HepG2 (cell line): ENCODE results near the gene PIGW. TPM values are rescaled to one million over a fixed set of nuclear protein-coding genes. Genes with fewer than 3 reads are reported as not detected.

Experiments used
- ATAC-seq: fragments of 200-7000 bp; cut with Tn5 transposase; 3 replicates; pipeline ENCODE4 v1.9.1; 2020; ENCODE audit warnings: mild to moderate bottlenecking, moderate library complexity
- BruUV-seq: library from RNA; stranded (reverse); fragments of 400-500 nt; replicated peaks from 2 replicates; lab custom pipeline; 2021; lab: Mats Ljungman, UMichigan
- CTCF ChIA-PET: fragments of 300-600 bp; formaldehyde crosslinking; extraction: SDS; loops from one replicate; lab custom pipeline; 2021; ENCODE audit warnings: low total read pairs, inconsistent platforms, low intra/inter-chr PET ratio; lab: Yijun Ruan, JAX
- POLR2A ChIA-PET: fragments of 350-600 bp; sonication (Branson Sonifier 250); formaldehyde crosslinking; loops from one replicate; lab custom pipeline; 2020; ENCODE audit warnings: antibody characterized with exemption, inconsistent platforms; lab: Yijun Ruan, JAX
- DNase-seq: peaks from one replicate; pipeline ENCODE4 v3.0.0-alpha.2; 2015; ENCODE audit warnings: low spot score
- FAIRE-seq: peaks from 3 replicates; lab custom pipeline; 2011; peaks lifted over from hg19 to GRCh38; lab: Jason Lieb, UNC
- H2AFZ ChIP-seq: one replicate; pipeline ENCODE4 v1.6.1; 2011; ENCODE audit warnings: low read length, inconsistent platforms
- H3K27ac ChIP-seq: fragments of 300-600 bp; 3 replicates; pipeline ENCODE4 v1.8.0; 2011; ENCODE audit warnings: mixed run types, mild to moderate bottlenecking, mixed read lengths, low read length, inconsistent platforms; ENCODE audit not compliant: insufficient read depth; ENCODE audit errors: extremely low read length
- H3K27me3 ChIP-seq, 2 experiments: fragments of 200-600 bp in 1 of 2; 2 replicates in 1 of 2; 3 replicates in 1 of 2; pipeline versions ENCODE4 v1.6.0 to v1.8.0; 2011; ENCODE audit warnings: low read length in 2 of 2, mild to moderate bottlenecking in 2 of 2, moderate library complexity in 2 of 2, inconsistent platforms in 1 of 2; ENCODE audit not compliant: insufficient read depth in 2 of 2, control insufficient read depth in 1 of 2
- H3K36me3 ChIP-seq, 2 experiments: fragments of 200-600 bp in 1 of 2; replicated peaks in 1 of 2; 2 replicates in 1 of 2; 3 replicates in 1 of 2; pipeline versions ENCODE4 v1.5.1 to v1.8.0; 2011; ENCODE audit warnings: low read length in 2 of 2, inconsistent platforms in 1 of 2; ENCODE audit not compliant: insufficient read depth in 2 of 2, control insufficient read depth in 1 of 2
- H3K4me1 ChIP-seq: 2 replicates; pipeline ENCODE4 v1.5.1; 2012; ENCODE audit warnings: low read length, inconsistent platforms; ENCODE audit not compliant: insufficient read depth
- H3K4me2 ChIP-seq: 2 replicates; pipeline ENCODE4 v1.6.0; 2011; ENCODE audit warnings: low read depth, low read length, inconsistent platforms
- H3K4me3 ChIP-seq, 3 experiments: fragments of 200-600 bp in 1 of 3; sonication (generic), shearing (Covaris generic) in 1 of 3; replicated peaks in 1 of 3; 2 replicates each; pipeline ENCODE4 v1.5.1; 2011 to 2016; ENCODE audit warnings: low read length in 3 of 3, inconsistent platforms in 2 of 3, low read depth in 2 of 3, mild to moderate bottlenecking in 2 of 3, control low read depth in 1 of 3, mixed read lengths in 1 of 3; ENCODE audit not compliant: insufficient read depth in 1 of 3
- H3K79me2 ChIP-seq: one replicate; pipeline ENCODE4 v1.6.1; 2011; ENCODE audit warnings: low read length, inconsistent platforms; ENCODE audit not compliant: insufficient read depth
- H3K9ac ChIP-seq: 2 replicates; pipeline ENCODE4 v1.6.0; 2011; ENCODE audit warnings: mild to moderate bottlenecking, low read depth, low read length, inconsistent platforms; ENCODE audit not compliant: insufficient read depth
- H3K9me3 ChIP-seq: 2 replicates; pipeline ENCODE4 v1.5.1; 2012; ENCODE audit warnings: mild to moderate bottlenecking, low read length
- H4K20me1 ChIP-seq: 2 replicates; pipeline ENCODE4 v1.6.0; 2011; ENCODE audit warnings: inconsistent platforms, mild to moderate bottlenecking, low read length, moderate library complexity; ENCODE audit not compliant: insufficient read depth
- ARNT ChIP-seq: fragments of 450-650 bp; IDR thresholded peaks from 2 replicates; pipeline ENCODE4 v1.6.1; 2017
- MTA1 ChIP-seq: sonication (generic); formaldehyde crosslinking; IDR thresholded peaks from 2 replicates; pipeline ENCODE4 v1.4.0; 2020; ENCODE audit warnings: missing genetic modification reagents, mild to moderate bottlenecking, borderline replicate concordance
- NFE2L1 ChIP-seq: sonication (generic); formaldehyde crosslinking; IDR thresholded peaks from 2 replicates; pipeline ENCODE4 v1.4.0; 2020; ENCODE audit warnings: missing genetic modification reagents, mild to moderate bottlenecking, borderline replicate concordance
- NRL ChIP-seq: sonication (generic); formaldehyde crosslinking; IDR thresholded peaks from 2 replicates; pipeline ENCODE4 v1.5.0; 2020; ENCODE audit warnings: missing genetic modification reagents, mild to moderate bottlenecking, moderate library complexity, borderline replicate concordance
- RBFOX2 ChIP-seq: fragments of 200-400 bp; formaldehyde crosslinking; IDR thresholded peaks from 2 replicates; pipeline ENCODE4 v1.6.1; 2017; ENCODE audit warnings: low read depth, mild to moderate bottlenecking, low read length
- SCMH1 ChIP-seq: sonication (generic); formaldehyde crosslinking; IDR thresholded peaks from 2 replicates; pipeline ENCODE4 v1.9.0; 2021; ENCODE audit warnings: missing genetic modification reagents, mild to moderate bottlenecking, borderline replicate concordance
- SRF ChIP-seq: IDR thresholded peaks from 2 replicates; pipeline ENCODE4 v1.6.1; 2011; ENCODE audit warnings: mild to moderate bottlenecking, low read depth, low read length, moderate library complexity
- WIZ ChIP-seq: sonication (generic); formaldehyde crosslinking; IDR thresholded peaks from 2 replicates; pipeline ENCODE4 v1.5.1; 2020; ENCODE audit warnings: mild to moderate bottlenecking, missing genetic modification reagents
- ZNF225 ChIP-seq: sonication (generic); formaldehyde crosslinking; IDR thresholded peaks from 2 replicates; pipeline ENCODE4 v1.4.0; 2020; ENCODE audit warnings: mild to moderate bottlenecking, missing genetic modification reagents
- ZNF329 ChIP-seq: sonication (generic); formaldehyde crosslinking; IDR thresholded peaks from 2 replicates; pipeline ENCODE4 v1.9.0; 2021; ENCODE audit warnings: low read depth, mild to moderate bottlenecking, missing genetic modification reagents
- ZNF33A ChIP-seq: sonication (generic); formaldehyde crosslinking; IDR thresholded peaks from 2 replicates; pipeline ENCODE4 v1.5.1; 2020; ENCODE audit warnings: missing genetic modification reagents, mild to moderate bottlenecking, moderate library complexity, borderline replicate concordance
- ZNF772 ChIP-seq: sonication (generic); formaldehyde crosslinking; IDR thresholded peaks from 2 replicates; pipeline ENCODE4 v1.5.0; 2020; ENCODE audit warnings: mild to moderate bottlenecking, missing genetic modification reagents
- whole genome bisulfite sequencing: methylation state at CpG from one replicate; pipeline ENCODE4 v1.1.6; 2017; ENCODE audit warnings: low lambda C conversion rate; 5-methylcytosine and 5-hydroxymethylcytosine counted together
- in situ Hi-C: cut with HindIII; loops from 2 replicates; pipeline ENCODE4 v1.10.0; 2017; ENCODE audit warnings: low pct_unique_long_range_greater_than_20kb; ENCODE audit not compliant: extremely low pct_ligation_motif_present
- intact Hi-C: fragments of 100-400 bp; cut with micrococcal nuclease; formaldehyde crosslinking; loops from one replicate; pipeline ENCODE4 v1.10.0; 2022; ENCODE audit not compliant: unreplicated experiment
- polyA plus RNA-seq, 8 experiments: library from polyadenylated mRNA; depleted of rRNA in 3 of 8; stranded (reverse) in 7 of 8; unstranded in 1 of 8; fragments of >200 nt; fragmentation: Illumina TruSeq in 4 of 8; extraction: Trizol in 4 of 8; gene quantifications; 2 replicates each; pipeline versions ENCODE4 v1.2.1 to v1.2.3, GENCODE V29; 2011 to 2016; ENCODE audit warnings: low read depth in 4 of 8, missing spikeins in 1 of 8, mixed read lengths in 1 of 8; ENCODE audit not compliant: insufficient read depth in 1 of 8
- total RNA-seq, 5 experiments: library from RNA; depleted of rRNA; stranded (reverse); fragments of >200 nt; fragmentation: Illumina TruSeq; extraction: Trizol; gene quantifications; 2 replicates each; pipeline ENCODE4 v1.2.3, GENCODE V29; 2016; ENCODE audit warnings: low read depth in 1 of 5
- TF ChIP-seq, protein P1 (sequence below), 2 experiments: fragments of 450-650 bp in 1 of 2; sonication (generic) in 1 of 2; formaldehyde crosslinking; IDR thresholded peaks; 2 replicates each; pipeline versions ENCODE4 v1.5.0 to v1.8.0; 2020 to 2022; ENCODE audit warnings: mild to moderate bottlenecking in 1 of 2, missing genetic modification reagents in 1 of 2
- TF ChIP-seq, protein P2 (sequence below): sonication (generic); formaldehyde crosslinking; IDR thresholded peaks from 2 replicates; pipeline ENCODE4 v1.4.0; 2020; ENCODE audit warnings: mild to moderate bottlenecking, missing genetic modification reagents, borderline replicate concordance
- TF ChIP-seq, protein P3 (sequence below): sonication (generic); formaldehyde crosslinking; IDR thresholded peaks from 2 replicates; pipeline ENCODE4 v1.5.0; 2020; ENCODE audit warnings: mild to moderate bottlenecking, missing genetic modification reagents, moderate library complexity

PIGW gene
- total and polyA plus RNA-seq, 2 of the 13 experiments (the other 11 are each of a cell fraction or from before 2014, with no cell fraction given), result 9.0 to 24.0 TPM

DNA sequence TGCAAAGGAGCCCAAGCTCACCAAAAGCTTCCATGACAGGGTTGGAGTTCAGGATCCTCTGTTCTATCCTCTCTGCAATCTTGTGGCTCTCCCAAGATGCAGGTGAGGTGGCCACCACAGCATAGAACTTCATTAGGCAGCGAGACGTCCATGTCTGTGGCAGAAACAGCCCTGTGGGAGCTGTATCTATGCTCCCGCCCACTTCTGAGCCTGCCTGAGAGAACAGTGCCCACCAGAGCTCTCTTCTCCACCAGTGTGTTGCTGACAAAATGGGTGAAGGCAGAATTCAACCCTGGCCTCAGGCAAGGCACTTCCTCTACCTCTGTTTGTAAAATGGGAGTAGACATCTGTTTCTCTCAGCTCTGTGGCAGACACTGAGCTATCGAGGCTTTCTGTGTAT lies 18.9 kb upstream of the PIGW start:
- H3K4me3 ChIP-seq, result no peak overlapping the region
- no peaks in the 10 kb centered on the region for H3K79me2 ChIP-seq
- no peaks in the 10 kb centered on the region; the same call in 1 of the 2 replicates for H4K20me1 ChIP-seq
- H3K4me2 ChIP-seq, result no peak overlapping the region
- no peaks in the 10 kb centered on the region for H3K9me3 ChIP-seq
- CTCF ChIA-PET, result no interaction called here
- DNase-seq (no peak), ATAC-seq (no peak), FAIRE-seq (no peak)
- no peak overlapping the region for H3K9ac ChIP-seq
- no TSS peak for BruUV-seq
- H2AFZ ChIP-seq, result no peak overlapping the region
- no peaks in the 10 kb centered on the region for H3K27me3 ChIP-seq
- in situ Hi-C loops, result no loop called here
- peaks cover 13 to 50% of the 10 kb centered on the region in 2 experiments for H3K36me3 ChIP-seq
- POLR2A ChIA-PET, result no interaction called here
- TF ChIP-seq WIZ (CRISPR knock-in tag) (no peak), SCMH1 (no peak)
- H3K4me1 ChIP-seq, result no peaks in the 10 kb centered on the region
- intact Hi-C loops, result no loop called here
- no peak overlapping the region for H3K27ac ChIP-seq
- WGBS, result 94% methylated on average over 4 of the region's 4 CpGs

DNA sequence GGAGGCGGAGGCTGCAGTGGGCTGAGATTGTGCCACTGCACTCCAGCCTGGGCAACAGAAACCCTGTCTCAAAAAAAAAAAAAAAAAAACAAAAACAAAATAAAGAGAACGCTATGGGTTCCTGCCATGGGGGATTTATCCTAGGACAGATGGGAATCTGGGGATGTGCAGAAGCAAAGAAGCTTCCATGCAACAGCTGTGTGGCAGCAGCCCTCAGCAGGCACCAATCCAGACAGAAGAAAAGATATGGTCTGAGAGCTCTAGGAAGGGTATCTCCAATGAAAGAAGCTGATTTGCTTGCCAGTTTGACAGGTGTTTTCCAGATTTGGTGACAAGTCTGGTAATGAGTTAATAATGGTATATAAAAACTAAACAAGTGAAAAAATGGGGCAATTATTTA lies 11.7 kb upstream of the PIGW start:
- H3K79me2 ChIP-seq, result no peaks in the 10 kb centered on the region
- POLR2A ChIA-PET, result interaction anchor here (0.7 to 1.9 kb wide), 2 partner anchors 11 to 68 kb away, joined by 3 to 5 read pairs; partner anchors contain the start of genes MYO19 and PIGW
- FAIRE-seq, result no peak
- TF ChIP-seq ZNF772, result no peak
- TF ChIP-seq RBFOX2, result no peak
- TF ChIP-seq, protein P1, sequence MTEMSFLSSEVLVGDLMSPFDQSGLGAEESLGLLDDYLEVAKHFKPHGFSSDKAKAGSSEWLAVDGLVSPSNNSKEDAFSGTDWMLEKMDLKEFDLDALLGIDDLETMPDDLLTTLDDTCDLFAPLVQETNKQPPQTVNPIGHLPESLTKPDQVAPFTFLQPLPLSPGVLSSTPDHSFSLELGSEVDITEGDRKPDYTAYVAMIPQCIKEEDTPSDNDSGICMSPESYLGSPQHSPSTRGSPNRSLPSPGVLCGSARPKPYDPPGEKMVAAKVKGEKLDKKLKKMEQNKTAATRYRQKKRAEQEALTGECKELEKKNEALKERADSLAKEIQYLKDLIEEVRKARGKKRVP (CRISPR knock-in tag; IDR thresholded peaks at IDR 0.05), result no peak
- TF ChIP-seq, protein P2, sequence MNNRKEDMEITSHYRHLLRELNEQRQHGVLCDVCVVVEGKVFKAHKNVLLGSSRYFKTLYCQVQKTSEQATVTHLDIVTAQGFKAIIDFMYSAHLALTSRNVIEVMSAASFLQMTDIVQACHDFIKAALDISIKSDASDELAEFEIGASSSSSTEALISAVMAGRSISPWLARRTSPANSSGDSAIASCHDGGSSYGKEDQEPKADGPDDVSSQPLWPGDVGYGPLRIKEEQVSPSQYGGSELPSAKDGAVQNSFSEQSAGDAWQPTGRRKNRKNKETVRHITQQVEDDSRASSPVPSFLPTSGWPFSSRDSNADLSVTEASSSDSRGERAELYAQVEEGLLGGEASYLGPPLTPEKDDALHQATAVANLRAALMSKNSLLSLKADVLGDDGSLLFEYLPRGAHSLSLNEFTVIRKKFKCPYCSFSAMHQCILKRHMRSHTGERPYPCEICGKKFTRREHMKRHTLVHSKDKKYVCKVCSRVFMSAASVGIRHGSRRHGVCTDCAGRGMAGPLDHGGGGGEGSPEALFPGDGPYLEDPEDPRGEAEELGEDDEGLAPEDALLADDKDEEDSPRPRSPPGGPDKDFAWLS (CRISPR knock-in tag), result no peak
- no peak for TF ChIP-seq SRF
- TF ChIP-seq, protein P3, sequence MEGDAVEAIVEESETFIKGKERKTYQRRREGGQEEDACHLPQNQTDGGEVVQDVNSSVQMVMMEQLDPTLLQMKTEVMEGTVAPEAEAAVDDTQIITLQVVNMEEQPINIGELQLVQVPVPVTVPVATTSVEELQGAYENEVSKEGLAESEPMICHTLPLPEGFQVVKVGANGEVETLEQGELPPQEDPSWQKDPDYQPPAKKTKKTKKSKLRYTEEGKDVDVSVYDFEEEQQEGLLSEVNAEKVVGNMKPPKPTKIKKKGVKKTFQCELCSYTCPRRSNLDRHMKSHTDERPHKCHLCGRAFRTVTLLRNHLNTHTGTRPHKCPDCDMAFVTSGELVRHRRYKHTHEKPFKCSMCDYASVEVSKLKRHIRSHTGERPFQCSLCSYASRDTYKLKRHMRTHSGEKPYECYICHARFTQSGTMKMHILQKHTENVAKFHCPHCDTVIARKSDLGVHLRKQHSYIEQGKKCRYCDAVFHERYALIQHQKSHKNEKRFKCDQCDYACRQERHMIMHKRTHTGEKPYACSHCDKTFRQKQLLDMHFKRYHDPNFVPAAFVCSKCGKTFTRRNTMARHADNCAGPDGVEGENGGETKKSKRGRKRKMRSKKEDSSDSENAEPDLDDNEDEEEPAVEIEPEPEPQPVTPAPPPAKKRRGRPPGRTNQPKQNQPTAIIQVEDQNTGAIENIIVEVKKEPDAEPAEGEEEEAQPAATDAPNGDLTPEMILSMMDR (CRISPR knock-in tag), result no peak
- TF ChIP-seq ZNF329 (CRISPR knock-in tag), result no peak
- TF ChIP-seq ZNF225 (CRISPR knock-in tag), result no peak
- no peak for TF ChIP-seq NFE2L1 (CRISPR knock-in tag)
- TF ChIP-seq ARNT, result no peak
- no peak for TF ChIP-seq NRL (CRISPR knock-in tag)
- no peak for TF ChIP-seq MTA1
- no peak for TF ChIP-seq ZNF33A (CRISPR knock-in tag)

More for the DNA sequence above, 11.7 kb upstream of the PIGW start:
- no peaks in the 10 kb centered on the region for H4K20me1 ChIP-seq
- H3K4me2 ChIP-seq, result no peak overlapping the region
- DNase-seq, result no peak
- H3K4me3 ChIP-seq, result no peak overlapping the region
- peaks cover 19 to 58% of the 10 kb centered on the region in 2 experiments for H3K36me3 ChIP-seq
- H3K9ac ChIP-seq, result no peak overlapping the region
- WGBS, result 96% methylated on average over 2 of the region's 2 CpGs
- no TSS peak for BruUV-seq
- H3K27ac ChIP-seq, result no peak overlapping the region
- CTCF ChIA-PET, result no interaction called here
- H3K9me3 ChIP-seq, result no peaks in the 10 kb centered on the region
- in situ Hi-C loops, result no loop called here
- H3K27me3 ChIP-seq, result no peaks in the 10 kb centered on the region
- no peak overlapping the region for H2AFZ ChIP-seq
- ATAC-seq, result no peak
- H3K4me1 ChIP-seq, result no peaks in the 10 kb centered on the region
- intact Hi-C loops, result no loop called here
